ENCODE data around the gene IL3. TPM values are rescaled to one million over a fixed set of nuclear protein-coding genes. Genes with fewer than 3 reads are reported as not detected.

The IL3 gene
- total RNA-seq, 4 donors from 2014 or later: not detected

- DNase-seq (no peak), ATAC-seq (no peak)
- Histone ChIP-seq H3K27ac (no peak overlapping the region), H3K4me1 (no peaks in the 10 kb centered on the region), H3K4me3 (no peak overlapping the region), H3K9me3 (no peaks in the 10 kb centered on the region), H3K27me3 (no peaks in the 10 kb centered on the region), H3K36me3 (no peaks in the 10 kb centered on the region)
- intact Hi-C loops (cut with DNase I; ENCODE audit: low total_unique reads): no loop called here
- no peak for TF ChIP-seq POLR2A (IDR thresholded peaks at IDR 0.05)
- no peak for TF ChIP-seq CTCF (IDR thresholded peaks at IDR 0.05 in 4 of 5, conservative IDR thresholded peaks at IDR 0.05 in 1 of 5)
- in situ Hi-C loops (cut with MboI; ENCODE audit: low sequenced_read_pairs in 4 of 4): no loop called here
These were observed 35.6 kb upstream of the IL3 start for GRCh38 chr5:132024789-132025402.

- no peaks in the 10 kb centered on the region for H3K36me3 ChIP-seq
- H3K27ac ChIP-seq: no peak overlapping the region
- intact Hi-C loops (cut with DNase I; ENCODE audit: low total_unique reads) (no loop called here), in situ Hi-C loops (cut with MboI; ENCODE audit: low sequenced_read_pairs in 4 of 4) (no loop called here)
- H3K4me3 ChIP-seq: no peak overlapping the region
- DNase-seq (no peak), ATAC-seq (no peak)
- H3K4me1 ChIP-seq: no peaks in the 10 kb centered on the region
- no peaks in the 10 kb centered on the region for H3K27me3 ChIP-seq
- H3K9me3 ChIP-seq: no peaks in the 10 kb centered on the region
- no peak for TF ChIP-seq POLR2A (IDR thresholded peaks at IDR 0.05)
These were observed 35.0 kb upstream of the IL3 start for GRCh38 chr5:132025403-132025971.

GRCh38 chr5:132026516-132027008, 33.9 kb upstream of the IL3 start:
- intact Hi-C loops (cut with DNase I; ENCODE audit: low total_unique reads): no loop called here
- Histone ChIP-seq H3K27me3 (no peaks in the 10 kb centered on the region), H3K27ac (no peak overlapping the region), H3K36me3 (no peaks in the 10 kb centered on the region), H3K4me3 (no peak overlapping the region), H3K4me1 (no peaks in the 10 kb centered on the region), H3K9me3 (no peaks in the 10 kb centered on the region)
- TF ChIP-seq CTCF (IDR thresholded peaks at IDR 0.05 in 4 of 5, conservative IDR thresholded peaks at IDR 0.05 in 1 of 5): no peak
- no peak for ATAC-seq
- in situ Hi-C loops (cut with MboI; ENCODE audit: low sequenced_read_pairs in 4 of 4): no loop called here
- DNase-seq: no peak

GRCh38 chr5:132027027-132027426, 33.4 kb upstream of the IL3 start:
- H3K4me1 ChIP-seq: no peaks in the 10 kb centered on the region
- in situ Hi-C loops (cut with MboI; ENCODE audit: low sequenced_read_pairs in 4 of 4): no loop called here
- no peaks in the 10 kb centered on the region for H3K9me3 ChIP-seq
- H3K36me3 ChIP-seq: no peaks in the 10 kb centered on the region
- ATAC-seq: no peak
- intact Hi-C loops (cut with DNase I; ENCODE audit: low total_unique reads): no loop called here
- TF ChIP-seq CTCF (IDR thresholded peaks at IDR 0.05 in 4 of 5, conservative IDR thresholded peaks at IDR 0.05 in 1 of 5) (no peak), POLR2A (IDR thresholded peaks at IDR 0.05) (no peak)
- H3K4me3 ChIP-seq: no peak overlapping the region
- no peak for DNase-seq
- no peaks in the 10 kb centered on the region for H3K27me3 ChIP-seq
- H3K27ac ChIP-seq: no peak overlapping the region

GRCh38 chr5:132029609-132030330, 30.7 kb upstream of the IL3 start:
- no peaks in the 10 kb centered on the region for H3K27me3 ChIP-seq
- TF ChIP-seq CTCF (IDR thresholded peaks at IDR 0.05 in 4 of 5, conservative IDR thresholded peaks at IDR 0.05 in 1 of 5) (no peak), POLR2A (IDR thresholded peaks at IDR 0.05) (no peak)
- H3K36me3 ChIP-seq: no peaks in the 10 kb centered on the region
- H3K4me1 ChIP-seq: no peaks in the 10 kb centered on the region
- H3K4me3 ChIP-seq: no peak overlapping the region
- H3K27ac ChIP-seq: no peak overlapping the region
- intact Hi-C loops (cut with DNase I; ENCODE audit: low total_unique reads): no loop called here
- H3K9me3 ChIP-seq: no peaks in the 10 kb centered on the region
- no peak for DNase-seq
- no peak for ATAC-seq
- in situ Hi-C loops (cut with MboI; ENCODE audit: low sequenced_read_pairs in 4 of 4): no loop called here

Measured in gastrocnemius medialis (tissue), 4 donors.